GM03348 (cell line): ENCODE results near the gene ATG10.
"Not testable (repeated sequence)": the region's sequence is repeated elsewhere in the genome, so short reads cannot be mapped to it uniquely, and the experiment has no call there.

Experiments used
- DNase-seq: peaks from one replicate; pipeline ENCODE4 v3.0.0; 2012; ENCODE audit warnings: low spot score

ATG10 gene

GRCh38 chr5:82225525-82226172 is 253.8 kb downstream of the ATG10 start:
- peak; percentile 65 for DNase-seq

GRCh38 chr5:82234885-82235284 is 263.1 kb downstream of the ATG10 start:
- no peak for DNase-seq

- DNase-seq: no peak
Observed at GRCh38 chr5:82244151-82244550, 272.3 kb downstream of the ATG10 start.

- peak; percentile 16 for DNase-seq
Observed at GRCh38 chr5:82244854-82245635, 273.2 kb downstream of the ATG10 start.

- DNase-seq: no peak
Observed at GRCh38 chr5:82246960-82247574, 275.2 kb downstream of the ATG10 start.

- DNase-seq: no peak
Observed at GRCh38 chr5:82252744-82253143, 280.9 kb downstream of the ATG10 start.

- DNase-seq: no peak
Observed at GRCh38 chr5:82255844-82256243, 284.0 kb downstream of the ATG10 start.

GRCh38 chr5:82257247-82257646 is 285.4 kb downstream of the ATG10 start:
- no peak for DNase-seq

- DNase-seq: no peak
Observed at GRCh38 chr5:82257729-82258128, 285.9 kb downstream of the ATG10 start.

- peak; percentile 43 for DNase-seq
Observed at GRCh38 chr5:82259172-82259800, 287.5 kb downstream of the ATG10 start.

- peak; percentile 46 for DNase-seq
Observed at GRCh38 chr5:82265047-82265446, 293.2 kb downstream of the ATG10 start.

GRCh38 chr5:82267297-82267933 is 295.6 kb downstream of the ATG10 start:
- DNase-seq: not testable (repeated sequence)

GRCh38 chr5:82269363-82269762 is 297.5 kb downstream of the ATG10 start:
- not testable (repeated sequence) for DNase-seq

- not testable (repeated sequence) for DNase-seq
Observed at GRCh38 chr5:82272571-82273356, 300.9 kb downstream of the ATG10 start.

GRCh38 chr5:82273426-82273825 is 301.6 kb downstream of the ATG10 start:
- not testable (repeated sequence) for DNase-seq

- no peak for DNase-seq
Observed at GRCh38 chr5:82274343-82275211, 302.8 kb downstream of the ATG10 start.

- DNase-seq: no peak
Observed at GRCh38 chr5:82275216-82275664, 303.4 kb downstream of the ATG10 start.

- no peak for DNase-seq
Observed at GRCh38 chr5:82276800-82277612, 305.2 kb downstream of the ATG10 start.

- no peak for DNase-seq
Observed at GRCh38 chr5:82277613-82277986, 305.8 kb downstream of the ATG10 start.
